KMS-11 (cell line): ENCODE results near the gene ERMARD.

Experiments
- H2AFZ ChIP-seq: fragments of 200-600 bp; sonication (generic); 2 replicates; pipeline ENCODE4 v1.6.1; 2016; ENCODE audit warnings: antibody characterized with exemption, mixed run types, low read depth
- H3K27ac ChIP-seq: fragments of 200-600 bp; sonication (generic); 2 replicates; pipeline ENCODE4 v1.6.1; 2016; ENCODE audit warnings: mild to moderate bottlenecking, mixed run types
- H3K27me3 ChIP-seq: fragments of 200-600 bp; sonication (generic); 2 replicates; pipeline ENCODE4 v1.6.1; 2017; ENCODE audit warnings: mild to moderate bottlenecking, low read depth, mixed run types, moderate library complexity; ENCODE audit not compliant: insufficient read depth
- H3K36me3 ChIP-seq: fragments of 200-600 bp; sonication (generic); 2 replicates; pipeline ENCODE4 v1.6.1; 2017; ENCODE audit warnings: mild to moderate bottlenecking, mixed run types; ENCODE audit not compliant: insufficient read depth
- H3K4me1 ChIP-seq: fragments of 200-600 bp; sonication (generic); 2 replicates; pipeline ENCODE4 v1.6.1; 2016; ENCODE audit warnings: mild to moderate bottlenecking, low read depth, mixed run types; ENCODE audit not compliant: poor library complexity, severe bottlenecking
- H3K4me2 ChIP-seq: fragments of 200-600 bp; sonication (generic); 2 replicates; pipeline ENCODE4 v1.7.0; 2016; ENCODE audit warnings: mild to moderate bottlenecking, mixed run types
- H3K4me3 ChIP-seq: fragments of 200-600 bp; sonication (generic); IDR thresholded peaks from 2 replicates; pipeline ENCODE4 v1.6.1; 2017; ENCODE audit warnings: low read depth, low read length, mixed read lengths; ENCODE audit not compliant: insufficient read depth
- H3K79me2 ChIP-seq: fragments of 200-600 bp; sonication (generic); 2 replicates; pipeline ENCODE4 v1.6.1; 2016; ENCODE audit warnings: low read depth, mixed run types; ENCODE audit not compliant: insufficient read depth
- H3K9ac ChIP-seq: fragments of 200-600 bp; sonication (generic); 2 replicates; pipeline ENCODE4 v1.6.1; 2016; ENCODE audit warnings: mild to moderate bottlenecking, mixed run types
- H4K20me1 ChIP-seq: fragments of 200-600 bp; sonication (generic); 2 replicates; pipeline ENCODE4 v1.6.1; 2016; ENCODE audit warnings: mild to moderate bottlenecking, mixed run types; ENCODE audit not compliant: insufficient read depth
- CTCF ChIP-seq: fragments of 200-600 bp; sonication (generic); conservative IDR thresholded peaks from 2 replicates; pipeline ENCODE4 v1.6.1; 2017; ENCODE audit warnings: low read depth, mild to moderate bottlenecking, antibody characterized with exemption, low read length, moderate library complexity, mixed read lengths

ERMARD gene

GRCh38 chr6:169751242-169752073, at the start of gene ERMARD, which contains the start of gene DYNLT2:
Gene ERMARD, plus strand, starts transcription at chr6:169751622. Its CDS starts 36 bp downstream, at chr6:169751658.
Gene DYNLT2, minus strand, starts transcription at chr6:169751572. Its CDS starts 114 bp downstream, at chr6:169751458.
- Histone ChIP-seq H3K4me1 (peaks cover 8% of the 10 kb centered on the region), H3K27me3 (no peaks in the 10 kb centered on the region), H2AFZ (peak within 1 kb of the TSS; percentile 60), H3K4me2 (peak within 1 kb of the TSS; percentile 98), H3K9ac (peak within 1 kb of the TSS; percentile 95), H3K36me3 (no peaks in the 10 kb centered on the region), H3K27ac (peak within 1 kb of the TSS; percentile 88), H3K79me2 (peaks cover 16% of the 10 kb centered on the region; the same call in 1 of the 2 replicates), H3K4me3 (no peak within 1 kb of the TSS), H4K20me1 (no peaks in the 10 kb centered on the region)
- TF ChIP-seq CTCF = no peak

- Histone ChIP-seq H3K9ac (peak within 1 kb of the TSS; percentile 75), H2AFZ (peak within 1 kb of the TSS; percentile 74), H3K27ac (peak within 1 kb of the TSS; percentile 85), H4K20me1 (no peaks in the 10 kb centered on the region), H3K4me2 (peak within 1 kb of the TSS; percentile 94), H3K4me1 (peaks cover 33% of the 10 kb centered on the region), H3K4me3 (no peak within 1 kb of the TSS), H3K79me2 (peaks cover 34% of the 10 kb centered on the region), H3K36me3 (0 out of 2 replicates have a peak, but pooled peaks cover 3% of the 10 kb centered on the region), H3K27me3 (no peaks in the 10 kb centered on the region)
- TF ChIP-seq CTCF = no peak
Measured at GRCh38 chr6:169701954-169702839, 49.2 kb upstream of the ERMARD start, which contains the start of the genes C6orf120 and WDR27. Gene C6orf120, plus strand, starts transcription at chr6:169702126. Its CDS starts 334 bp downstream, at chr6:169702460. Gene WDR27, minus strand, starts transcription at chr6:169702029. Its CDS starts 13,024 bp downstream, at chr6:169689005.

- Histone ChIP-seq H3K79me2 (peaks cover 34% of the 10 kb centered on the region), H3K4me1 (peaks cover 33% of the 10 kb centered on the region), H3K27ac (peak overlapping the region; percentile 85), H4K20me1 (no peaks in the 10 kb centered on the region), H2AFZ (peak overlapping the region; percentile 74), H3K4me2 (peak overlapping the region; percentile 94), H3K4me3 (no peak overlapping the region), H3K27me3 (no peaks in the 10 kb centered on the region), H3K36me3 (0 out of 2 replicates have a peak, but pooled peaks cover 3% of the 10 kb centered on the region), H3K9ac (peak overlapping the region; percentile 75)
- TF ChIP-seq CTCF = no peak
Measured at GRCh38 chr6:169702840-169703246, 48.6 kb upstream of the ERMARD start.

- 0 out of 2 replicates have a peak, but pooled peaks cover 3% of the 10 kb centered on the region for H3K36me3 ChIP-seq
- no peak overlapping the region for H3K9ac ChIP-seq
Measured at GRCh38 chr6:169707772-169708171, 43.6 kb upstream of the ERMARD start.

More at GRCh38 chr6:169707772-169708171, 43.6 kb upstream of the ERMARD start:
- Histone ChIP-seq H3K27ac (no peak overlapping the region), H2AFZ (no peak overlapping the region), H3K4me2 (no peak overlapping the region), H3K27me3 (no peaks in the 10 kb centered on the region), H4K20me1 (no peaks in the 10 kb centered on the region), H3K4me1 (peaks cover 23% of the 10 kb centered on the region), H3K79me2 (peaks cover 18% of the 10 kb centered on the region), H3K4me3 (no peak overlapping the region)
- TF ChIP-seq CTCF = no peak
